HL-60 (cell line): ENCODE results near the gene WRNIP1.

Experiments
- CTCF ChIP-seq: IDR thresholded peaks from one replicate; pipeline ENCODE4 v1.5.1; 2011; ENCODE audit warnings: low read length, control low read depth, inconsistent platforms; ENCODE audit not compliant: insufficient read depth
- POLR2AphosphoS5 ChIP-seq: IDR thresholded peaks from 2 replicates; pipeline ENCODE4 v1.6.1; 2012; ENCODE audit warnings: low read depth
- REST ChIP-seq: IDR thresholded peaks from 2 replicates; pipeline ENCODE4 v1.6.1; 2012; ENCODE audit warnings: low read depth; ENCODE audit not compliant: insufficient replicate concordance
- SPI1 ChIP-seq: IDR thresholded peaks from 2 replicates; pipeline ENCODE4 v1.6.1; 2012; ENCODE audit warnings: low read depth, mild to moderate bottlenecking, borderline replicate concordance

DNA sequence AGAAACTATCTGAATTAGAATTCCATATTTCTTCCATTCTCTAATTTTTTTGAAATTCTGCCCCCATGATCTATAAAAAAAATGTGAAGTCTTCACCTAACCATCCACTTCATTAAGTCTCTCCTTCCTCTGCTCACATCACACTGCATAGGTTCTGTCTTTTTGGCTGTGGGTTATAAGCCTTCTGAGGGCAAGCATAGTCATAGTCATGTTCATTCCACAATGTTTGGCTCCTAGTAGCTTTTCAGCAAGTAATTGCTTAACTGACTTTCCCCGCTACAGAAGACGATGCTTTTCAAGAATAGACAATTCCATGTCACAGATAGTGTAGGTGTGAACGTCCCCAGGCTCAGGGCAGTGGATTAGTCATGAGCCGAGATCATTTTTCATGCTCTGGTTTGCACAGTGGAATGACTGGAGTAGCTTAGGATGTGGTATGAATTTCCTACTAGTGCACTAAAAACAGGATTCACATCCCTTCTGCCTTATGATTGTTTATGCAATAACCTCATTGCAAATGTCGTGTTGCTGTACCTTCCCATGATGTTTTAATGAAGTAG lies 29.1 kb downstream of the WRNIP1 start:
- TF ChIP-seq CTCF, result no peak
- no peak for TF ChIP-seq POLR2AphosphoS5
- no peak for TF ChIP-seq REST
- TF ChIP-seq SPI1, result no peak
